NCI-H187 treated with DMSO at 0.1 percent for 48 hours (cell line): ENCODE data around the gene EPHB4.
A peak's percentile ranks its signal among the peaks of the same experiment; 100 is the strongest.

Experiments used
- DNase-seq: peaks from one replicate; lab custom pipeline; 2025; lab: John Stamatoyannopoulos, UW

The EPHB4 gene

DNA sequence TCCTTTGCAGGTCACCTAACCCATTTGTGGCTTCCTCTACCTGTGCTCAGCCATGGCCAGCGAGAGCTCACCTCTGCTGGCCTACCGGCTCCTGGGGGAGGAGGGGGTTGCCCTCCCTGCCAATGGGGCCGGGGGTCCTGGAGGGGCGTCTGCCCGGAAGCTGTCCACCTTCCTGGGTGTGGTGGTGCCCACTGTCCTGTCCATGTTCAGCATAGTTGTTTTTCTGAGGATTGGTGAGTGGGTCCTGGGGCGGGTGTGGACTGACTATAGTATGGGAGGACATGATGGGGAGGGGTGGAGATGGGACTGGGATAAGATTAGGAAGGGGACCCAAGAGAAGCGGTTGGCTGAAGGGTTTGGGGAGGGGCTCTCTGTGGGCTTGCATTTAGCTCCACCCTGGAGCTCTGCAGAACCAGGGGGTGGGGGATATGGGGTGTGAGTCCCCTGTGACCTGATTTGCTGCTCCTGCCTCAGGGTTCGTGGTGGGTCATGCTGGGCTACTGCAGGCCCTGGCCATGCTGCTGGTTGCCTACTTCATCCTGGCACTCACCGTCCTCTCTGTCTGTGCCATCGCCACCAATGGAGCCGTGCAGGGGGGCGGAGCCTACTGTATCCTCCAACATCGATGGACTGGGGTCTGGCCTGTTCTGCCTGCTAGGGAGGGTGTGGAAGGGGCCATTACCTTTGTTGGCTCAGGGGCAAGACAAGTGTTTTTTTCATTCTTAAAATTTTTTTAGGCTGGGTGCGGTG is 27.0 kb upstream of the EPHB4 start:
- no peak for DNase-seq

DNA sequence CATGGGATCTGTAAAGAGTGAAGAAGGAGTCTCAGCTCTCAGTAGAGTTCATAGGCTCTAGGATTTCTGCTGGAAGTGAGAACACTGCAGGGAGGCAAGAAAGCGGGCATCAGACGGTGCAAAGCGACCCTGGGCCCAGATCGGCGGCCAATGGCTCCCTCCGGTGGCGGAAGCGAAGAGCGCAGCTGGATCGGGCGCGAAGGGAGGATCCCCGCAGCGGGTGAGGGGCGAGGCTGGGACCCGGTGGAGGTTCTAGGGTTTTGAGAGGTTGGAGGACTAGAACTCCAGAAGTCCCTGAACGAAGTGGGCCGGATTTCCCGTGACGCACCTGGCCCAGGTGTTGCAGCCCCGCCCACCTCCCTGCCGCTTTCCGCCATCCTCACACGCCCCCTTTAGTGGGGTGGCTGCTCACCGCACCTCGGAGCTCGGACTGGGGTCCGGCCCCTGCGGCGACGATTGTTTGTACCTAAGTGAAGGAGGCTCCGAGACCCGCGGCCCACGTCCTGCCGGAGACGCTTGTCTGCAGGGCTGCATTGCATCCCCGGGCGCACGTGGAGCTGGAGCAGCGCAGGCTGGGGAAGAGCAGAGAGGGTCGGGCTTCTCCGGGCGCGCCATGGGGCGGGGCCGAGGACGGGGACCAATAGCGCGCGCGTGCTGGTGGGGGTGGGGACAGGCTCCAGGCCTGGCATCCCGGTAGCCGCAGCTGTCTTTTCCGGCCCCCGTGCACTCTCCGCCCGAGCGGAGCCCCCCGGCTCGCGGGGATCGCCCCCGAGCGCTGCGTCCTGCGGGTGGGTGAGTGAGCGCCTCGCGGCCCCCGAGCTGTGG is 24.9 kb upstream of the EPHB4 start, which contains the start of gene SLC12A9:
TSS of gene SLC12A9 (plus strand) at position 666 of the 825 bp plus-strand sequence. CDS start 1,485 bp downstream, outside the sequence.
- DNase-seq: peak; percentile 54

DNA sequence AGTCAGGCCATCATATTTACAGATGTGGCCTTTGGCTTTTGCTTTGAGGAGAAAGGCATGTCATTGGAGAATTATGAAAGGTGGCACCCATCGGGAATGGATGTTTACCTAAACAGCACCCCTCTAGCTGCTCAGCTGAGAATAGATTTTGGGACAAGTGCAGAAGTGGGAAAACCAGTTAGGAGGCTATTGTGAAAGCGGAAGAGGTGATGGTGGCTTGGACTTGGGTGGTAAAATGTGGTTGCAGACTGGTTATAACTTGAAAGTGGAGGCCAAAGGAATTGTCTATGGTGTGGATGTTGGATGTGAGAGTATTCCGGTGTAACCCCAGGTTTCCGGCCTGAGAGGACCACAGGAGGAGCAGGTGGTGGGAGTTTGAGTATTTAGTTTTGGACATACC is 20.0 kb upstream of the EPHB4 start:
- DNase-seq: no peak

DNA sequence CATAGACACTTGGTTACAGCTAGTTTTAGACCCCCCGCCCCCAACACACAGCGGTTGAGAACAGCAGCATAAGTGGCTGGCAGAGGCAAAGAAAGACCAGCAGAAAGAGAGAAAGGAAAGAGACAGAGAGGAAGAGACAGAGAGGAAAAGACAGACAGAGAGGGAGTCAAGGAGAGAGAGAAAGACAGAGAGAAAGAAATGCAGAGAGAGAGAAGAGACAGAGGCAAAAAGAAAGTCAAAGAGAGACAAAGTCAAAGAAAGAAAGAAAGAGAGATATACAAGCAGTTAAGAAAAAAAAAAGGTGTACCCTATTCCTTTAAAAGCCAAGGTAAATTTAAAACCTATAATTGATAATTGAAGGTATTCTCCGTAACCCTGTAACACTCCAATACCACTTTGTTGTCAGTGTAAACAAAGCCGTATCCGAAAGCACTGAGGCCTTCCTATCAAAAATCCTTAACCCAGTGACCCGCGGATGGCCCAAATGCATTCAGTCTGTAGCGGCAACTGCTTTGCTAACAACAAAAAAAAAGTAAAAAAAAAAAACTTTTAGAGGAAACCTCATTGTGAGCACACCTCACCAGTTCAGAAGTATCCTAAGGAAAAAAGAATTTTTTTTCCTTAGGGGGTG is 13.3 kb upstream of the EPHB4 start:
- no peak for DNase-seq

DNA sequence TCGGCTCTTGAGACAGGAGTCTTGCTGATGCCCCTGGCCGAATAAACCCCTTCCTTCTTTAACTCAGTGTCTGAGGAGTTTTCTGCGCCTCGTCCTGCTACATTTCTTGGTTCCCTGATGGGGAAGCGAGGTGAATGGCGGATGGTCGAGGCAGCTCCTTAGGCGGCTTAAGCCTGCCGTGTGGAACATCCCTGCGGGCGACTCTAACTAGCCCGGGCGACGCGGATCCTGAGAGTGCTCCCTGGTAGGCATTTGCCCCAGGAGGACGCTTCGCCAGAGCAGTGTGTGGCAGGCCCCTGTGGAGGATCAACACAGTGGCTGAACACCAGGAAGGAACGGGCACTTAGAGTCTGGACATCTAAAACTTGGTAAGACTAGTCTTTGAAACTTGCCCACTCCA is 12.0 kb upstream of the EPHB4 start:
- no peak for DNase-seq

DNA sequence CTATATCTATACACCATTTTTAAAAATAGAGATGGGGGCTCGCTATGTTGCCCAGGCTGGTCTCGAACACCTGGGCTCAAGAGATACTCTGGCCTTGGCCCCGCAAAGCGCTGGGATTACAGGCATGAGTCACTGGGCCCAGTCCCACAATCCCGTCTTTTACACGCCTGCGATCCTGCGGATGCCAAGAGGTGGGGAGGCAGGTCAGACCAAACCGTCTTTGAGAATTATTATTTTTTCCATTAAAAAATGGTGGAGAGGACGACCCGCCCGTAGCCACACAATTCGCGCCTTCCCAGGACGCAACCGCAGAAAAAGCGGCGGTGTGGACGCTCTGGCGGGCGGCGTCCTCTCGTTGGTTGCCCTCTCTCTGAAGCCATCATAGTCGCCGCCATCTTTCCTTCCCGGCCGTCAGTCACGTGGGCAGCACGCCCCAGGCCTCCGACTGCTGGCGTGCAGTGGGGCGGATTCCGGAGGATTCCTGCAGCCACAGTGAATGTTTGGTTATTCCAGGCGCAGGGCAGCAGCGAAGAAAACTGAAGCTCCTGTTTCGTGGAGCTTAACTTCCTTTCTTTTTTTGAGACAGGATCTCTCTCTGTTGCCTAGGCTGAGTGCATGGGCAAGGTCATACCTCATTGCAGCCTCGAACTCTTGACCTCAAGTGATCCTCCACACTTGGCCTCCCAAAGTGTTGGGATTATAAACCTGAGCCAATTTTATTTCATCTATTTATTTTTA is 9.9 kb upstream of the EPHB4 start:
- DNase-seq: peak; percentile 79

DNA sequence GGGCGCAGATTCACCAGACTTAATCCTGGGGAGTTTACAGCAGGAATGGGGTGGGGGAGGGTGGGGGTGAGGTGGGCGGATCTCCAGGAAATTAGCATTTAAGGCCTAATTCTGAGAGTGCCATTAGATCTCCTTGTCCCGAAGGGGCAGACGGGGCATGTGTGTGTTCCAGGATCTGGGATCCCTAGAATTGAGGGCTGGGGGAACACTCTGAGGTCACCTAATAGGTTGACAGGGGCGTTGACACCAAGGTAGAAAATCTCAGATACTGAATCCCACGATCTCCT is 9.4 kb upstream of the EPHB4 start:
- DNase-seq: no peak

DNA sequence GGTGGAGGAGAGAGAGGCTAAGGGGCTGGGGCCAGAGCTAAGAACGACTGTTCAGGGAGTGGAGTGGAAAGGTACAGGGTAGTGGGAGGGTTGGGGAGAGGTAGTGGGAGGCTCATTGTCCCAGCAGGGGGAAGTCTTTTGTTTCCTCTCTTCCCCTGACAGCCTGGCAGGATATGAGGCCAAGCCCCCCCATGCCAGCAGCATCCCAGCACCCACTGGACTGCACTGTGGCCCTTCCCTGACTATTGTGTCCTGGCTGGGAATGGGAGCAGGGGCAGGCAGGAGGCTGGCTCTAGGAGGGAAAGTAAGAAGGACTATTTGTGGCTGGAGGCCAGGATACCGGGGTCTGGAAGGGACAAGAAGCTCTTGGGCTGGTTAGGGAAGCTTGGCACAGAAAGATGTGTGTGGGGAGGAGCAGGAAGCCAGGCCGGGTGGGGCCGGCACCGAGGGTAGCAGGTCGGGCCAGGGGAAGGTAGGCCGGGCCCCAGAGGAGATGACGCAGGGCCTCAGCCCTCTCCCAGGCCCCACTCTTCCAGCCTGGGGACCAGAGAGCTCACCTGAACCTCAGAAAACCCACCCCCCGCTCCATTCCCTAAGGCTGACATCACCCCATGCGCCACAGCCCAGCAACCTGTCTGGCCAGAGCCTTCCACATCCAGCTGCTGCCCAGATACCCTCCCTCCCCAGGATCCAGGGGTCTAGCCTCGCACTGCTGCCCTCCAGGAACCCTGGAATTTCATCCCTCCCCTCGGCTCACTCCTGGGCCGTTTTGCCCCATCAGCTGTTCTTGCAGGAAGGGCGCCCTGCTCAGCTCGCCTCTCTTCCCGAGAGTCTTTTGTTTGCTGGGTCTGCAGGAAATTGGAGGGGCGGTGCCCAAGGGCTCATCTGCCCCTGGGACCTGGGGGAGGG is 8.8 kb upstream of the EPHB4 start:
- DNase-seq: no peak

DNA sequence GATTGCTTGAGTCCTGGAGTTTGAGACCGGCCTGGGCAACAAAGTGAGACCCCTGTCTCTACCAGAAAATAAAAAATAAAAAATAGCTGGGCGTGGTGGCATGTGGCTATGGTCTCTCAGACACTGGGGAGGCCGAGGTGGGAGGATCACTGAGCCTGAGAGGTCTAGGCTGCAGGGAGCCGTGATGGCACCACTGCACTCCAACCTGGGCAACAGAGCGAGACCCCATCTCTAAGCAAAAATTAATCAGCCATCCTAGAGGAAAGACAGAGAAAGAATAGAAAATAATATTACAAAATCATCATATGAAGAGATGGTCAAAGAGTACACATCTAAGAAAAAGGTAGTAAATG is 4.9 kb upstream of the EPHB4 start:
- no peak for DNase-seq

DNA sequence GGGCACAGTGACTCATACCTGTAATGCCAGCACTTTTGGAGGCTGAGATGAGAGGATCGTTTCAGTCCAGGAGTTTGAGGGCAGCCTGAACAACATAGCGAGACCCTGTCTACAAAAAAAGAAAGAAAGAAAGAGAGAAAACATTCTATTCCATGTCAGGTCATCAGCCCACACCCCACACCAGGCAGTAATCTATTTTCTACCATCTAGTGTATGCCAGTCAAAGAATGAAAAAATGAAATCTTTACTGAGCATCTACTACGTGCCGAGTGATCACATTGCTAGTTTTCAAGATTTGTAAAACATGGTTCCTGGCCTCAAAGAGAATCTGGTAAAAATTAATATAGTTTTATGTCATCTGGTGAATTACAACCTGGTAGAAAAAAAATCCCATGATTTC is 3.1 kb upstream of the EPHB4 start:
- DNase-seq: no peak

DNA sequence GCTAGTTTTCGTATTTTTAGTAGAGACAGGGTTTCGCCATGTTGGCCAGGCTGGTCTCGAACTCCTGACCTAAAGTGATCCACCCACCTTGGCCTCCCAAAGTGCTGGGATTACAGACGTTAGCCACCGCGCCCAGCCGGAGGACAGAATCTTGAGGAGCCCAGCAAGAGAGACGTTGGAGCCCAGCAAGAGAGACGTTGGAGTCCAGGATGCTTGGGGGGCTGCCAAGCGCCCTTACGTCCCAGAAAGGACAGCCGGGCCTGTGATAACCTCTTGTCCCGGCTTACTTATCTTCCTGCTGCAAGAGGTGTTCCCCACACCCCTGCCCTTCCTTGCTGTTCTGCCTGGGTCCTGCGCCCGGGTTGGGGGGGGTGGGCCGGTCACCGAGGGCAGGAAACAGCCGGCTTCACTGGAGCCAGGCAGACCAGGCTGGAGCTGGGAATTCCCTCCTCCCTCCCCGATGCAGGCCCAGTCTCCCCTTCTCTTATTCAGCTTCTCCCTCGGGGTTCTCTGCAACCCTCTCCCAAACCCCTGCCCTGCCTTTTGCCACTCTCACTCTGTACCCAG is 1.9 kb upstream of the EPHB4 start:
- no peak for DNase-seq

DNA sequence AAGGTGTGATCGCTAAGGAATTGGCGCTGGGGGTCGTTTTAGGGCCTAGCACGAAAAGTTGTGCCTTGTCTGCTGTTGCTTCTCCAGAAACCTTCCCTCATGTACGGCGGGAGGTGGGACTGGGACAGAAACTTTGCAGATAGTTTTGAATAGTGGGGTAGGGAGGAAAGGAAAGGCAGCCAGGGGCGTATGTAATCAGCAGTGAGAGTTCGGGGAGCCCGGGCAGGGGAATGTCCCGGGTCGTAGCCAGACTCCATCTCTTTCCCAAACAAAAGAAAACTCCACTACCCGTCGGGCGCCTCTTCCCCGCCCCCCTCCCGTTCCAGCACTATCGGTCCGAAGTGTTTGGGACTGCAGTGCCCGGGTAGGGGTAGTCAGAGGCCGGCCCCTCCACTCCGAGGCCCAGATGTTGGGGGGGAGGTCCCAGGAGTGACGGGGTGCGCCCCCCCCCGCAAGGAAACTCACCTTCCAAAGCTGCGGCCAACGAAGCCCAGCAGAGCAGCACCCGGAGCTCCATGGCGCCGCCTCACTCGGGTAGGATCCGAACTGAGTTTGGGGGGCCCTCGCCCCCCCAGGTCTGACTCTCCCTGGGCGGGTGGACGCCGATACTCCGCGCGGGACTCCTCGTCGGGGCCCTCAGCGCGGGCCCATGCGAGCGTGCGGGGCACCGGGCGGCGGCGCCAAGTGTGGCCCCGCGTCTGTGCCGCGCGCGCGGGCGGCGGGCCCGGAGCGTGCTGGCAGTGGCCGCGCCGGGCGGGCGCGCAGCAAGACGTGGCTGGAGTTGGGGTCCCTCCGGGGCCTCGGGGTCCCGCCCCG is 601 bp downstream of the EPHB4 start:
- no peak for DNase-seq

DNA sequence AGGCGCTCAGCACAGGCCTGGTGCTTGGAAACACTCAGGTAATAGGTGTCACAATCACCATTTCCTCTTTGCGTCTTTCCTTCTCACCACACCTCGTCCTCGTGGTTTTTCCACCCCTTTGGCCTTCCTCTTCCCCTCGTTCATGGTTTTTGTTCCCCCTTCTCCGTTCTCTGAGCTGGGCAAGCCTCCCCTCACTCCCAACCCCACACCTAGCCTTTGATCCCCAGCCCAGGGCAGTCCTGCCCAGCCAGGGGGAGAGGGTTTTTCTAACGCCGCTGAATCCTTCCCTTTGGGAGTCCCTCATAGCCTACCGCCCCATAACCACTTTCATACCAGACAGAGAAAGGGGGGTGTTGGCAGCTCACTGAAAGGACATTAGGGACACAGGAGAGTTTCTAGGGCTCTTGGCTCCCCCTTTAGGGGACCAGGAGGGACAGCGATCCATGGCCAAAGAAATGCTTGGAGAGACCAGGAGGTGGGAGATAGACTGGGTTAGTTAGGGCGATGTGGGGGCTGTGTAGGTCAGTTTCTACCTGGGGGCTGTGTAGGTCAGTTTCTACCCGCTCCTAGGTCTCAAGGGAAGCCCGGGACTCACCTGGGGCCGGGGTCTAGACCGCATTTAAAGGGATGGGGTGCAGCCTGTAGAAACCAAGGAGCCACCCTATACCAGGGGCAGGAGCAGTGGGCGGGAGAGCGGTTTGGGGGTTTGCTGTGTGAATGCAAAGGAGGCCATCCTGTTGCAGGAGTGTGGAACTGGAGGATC is 1.4 kb downstream of the EPHB4 start:
- no peak for DNase-seq

DNA sequence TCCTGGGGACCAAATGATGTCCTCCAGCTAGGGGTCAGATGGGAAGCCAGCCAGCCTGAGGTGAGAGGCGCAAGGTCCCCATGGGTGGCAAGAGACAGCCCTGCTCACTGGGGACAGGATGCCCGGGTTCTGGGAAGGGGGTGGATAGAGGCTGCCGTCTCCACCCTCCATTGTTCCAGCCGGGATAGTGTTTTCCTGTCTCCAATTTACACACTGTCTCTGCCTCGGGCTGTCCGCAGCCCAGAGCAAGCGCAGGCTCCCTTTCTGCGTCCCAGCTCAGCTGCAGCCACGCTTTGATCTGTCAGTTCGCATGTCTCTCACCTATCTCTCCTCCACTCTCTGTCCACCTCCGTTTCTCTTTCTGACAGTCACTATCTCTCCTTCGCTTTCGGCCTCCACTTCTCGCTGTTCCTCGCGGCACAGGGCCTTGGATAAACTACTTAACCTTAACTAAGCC is 2.1 kb downstream of the EPHB4 start:
- DNase-seq: no peak

DNA sequence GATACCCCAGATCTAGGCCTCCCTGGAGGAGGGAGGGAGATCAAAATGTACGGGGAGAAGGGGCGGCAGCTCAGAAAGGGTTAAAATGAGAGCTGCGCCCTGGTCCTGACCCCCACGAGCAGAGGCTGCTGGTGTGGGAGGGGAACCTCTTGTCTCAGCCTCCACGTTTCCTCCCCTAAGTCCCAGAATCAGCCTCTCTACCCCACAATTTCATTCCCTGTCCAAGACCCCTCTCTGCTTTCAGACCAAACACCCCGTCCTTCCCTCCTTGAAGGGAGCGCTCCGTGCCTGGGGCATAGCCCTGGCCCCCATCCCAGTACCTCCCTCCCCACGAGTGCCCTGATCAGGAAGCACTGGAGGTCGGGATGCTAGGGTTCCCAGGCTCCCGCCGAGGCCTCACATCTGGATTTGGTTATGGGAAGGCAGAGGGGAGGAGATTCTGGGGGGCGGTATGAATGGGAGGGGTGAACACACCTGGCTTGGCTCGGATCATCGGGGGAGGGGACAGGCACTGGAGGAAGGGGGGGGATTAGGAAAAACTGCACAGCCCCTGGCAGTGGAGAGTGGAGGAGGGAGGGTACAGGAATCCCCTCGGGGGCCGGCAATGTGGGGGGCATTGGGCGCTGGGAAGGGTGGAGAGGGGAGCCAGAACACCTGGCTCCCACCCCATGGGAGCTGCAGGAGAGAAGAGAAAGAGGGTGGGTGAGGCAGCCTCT is 2.7 kb downstream of the EPHB4 start:
- no peak for DNase-seq

DNA sequence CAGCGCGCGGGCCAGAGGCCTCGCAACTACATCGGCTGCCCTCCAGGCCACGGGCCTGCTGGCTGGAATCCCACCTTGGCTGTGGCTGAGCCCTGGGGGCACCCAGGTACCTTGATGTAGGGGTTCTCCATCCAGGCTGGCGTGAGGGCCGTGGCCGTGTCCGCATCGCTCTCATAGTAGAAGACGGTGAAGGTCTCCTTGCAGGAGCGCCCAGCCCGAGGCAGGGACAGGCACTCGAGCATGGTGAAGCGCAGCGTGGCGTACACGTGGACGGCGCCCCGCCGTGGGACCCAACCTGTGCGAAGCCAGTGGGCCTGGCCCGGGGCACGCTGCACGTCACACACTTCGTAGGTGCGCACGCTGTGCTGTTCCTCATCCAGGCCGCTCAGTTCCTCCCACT is 3.8 kb downstream of the EPHB4 start:
- DNase-seq: no peak

DNA sequence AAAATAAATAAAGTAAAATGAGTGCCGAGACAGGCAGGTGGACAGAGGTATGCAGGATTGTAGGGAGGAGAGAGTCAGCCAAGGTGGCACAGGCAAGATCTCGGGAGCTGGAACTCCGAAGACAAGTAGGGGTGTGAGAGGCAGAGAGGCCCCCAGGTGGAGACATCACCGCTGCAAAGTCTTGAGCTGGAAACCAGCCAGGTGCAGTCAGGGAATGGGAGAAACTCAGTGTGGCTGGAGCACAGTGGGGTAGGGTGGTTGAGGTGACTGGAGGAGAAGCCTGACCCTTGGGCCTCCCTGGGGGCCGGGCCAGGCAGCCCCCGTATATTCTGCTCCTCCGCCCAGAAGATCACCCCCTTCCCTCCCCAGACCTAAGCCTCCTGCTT is 4.2 kb downstream of the EPHB4 start:
- DNase-seq: no peak

DNA sequence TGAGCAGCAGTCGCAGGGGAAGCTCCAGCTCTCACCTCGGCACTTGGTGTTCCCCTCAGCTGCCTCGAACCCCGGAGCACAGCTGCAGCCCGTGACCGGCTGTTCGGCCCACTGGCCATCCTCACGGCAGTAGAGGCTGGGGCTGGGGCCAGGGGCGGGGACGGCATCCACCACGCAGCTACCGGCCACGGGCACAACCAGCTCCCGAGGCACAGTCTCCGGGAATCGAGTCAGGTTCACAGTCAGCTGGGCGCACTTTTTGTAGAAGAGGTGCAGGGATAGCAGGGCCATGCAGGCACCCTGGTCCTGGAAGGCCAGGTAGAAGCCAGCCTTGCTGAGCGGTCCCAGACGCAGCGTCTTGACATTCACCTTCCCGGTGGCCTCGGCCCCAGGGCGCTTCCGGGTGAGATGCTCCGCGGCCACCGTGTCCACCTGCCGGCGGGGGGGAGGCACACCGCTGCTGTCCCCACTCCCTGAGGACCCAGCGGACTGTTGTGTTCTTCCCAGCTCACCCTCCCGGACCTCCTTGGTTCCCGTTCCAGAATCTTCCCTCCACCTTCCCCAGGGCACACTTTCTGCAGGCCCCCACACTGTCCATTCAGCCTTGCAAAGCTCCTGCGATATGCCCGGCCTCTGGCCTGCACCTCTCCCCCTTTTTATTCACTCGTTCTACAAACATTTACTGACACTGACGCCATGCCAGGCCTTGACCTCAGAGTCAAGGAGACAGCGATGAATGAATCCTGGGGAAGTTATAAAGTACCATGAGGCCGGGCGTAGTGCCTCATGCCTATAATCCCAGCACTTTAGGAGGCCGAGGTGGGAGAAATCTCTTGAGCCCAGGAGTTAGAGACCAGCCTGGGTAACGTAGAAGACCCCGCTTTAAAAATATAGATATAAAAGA is 4.8 kb downstream of the EPHB4 start:
- no peak for DNase-seq
